HG03103 (cell line): Measurements from ENCODE around the gene EGR4.

ENCODE experiments used
- ATAC-seq: cut with Tn5 transposase; IDR thresholded peaks from one replicate; pipeline ENCODE4 v1.9.1; 2021; ENCODE audit warnings: low read depth; ENCODE audit not compliant: unreplicated experiment

The EGR4 gene

GRCh38 chr2:73253400-73253799 lies 39.9 kb downstream of the EGR4 start:
- no peak for ATAC-seq

- ATAC-seq, result no peak
Observed at GRCh38 chr2:73252238-73253027, 40.9 kb downstream of the EGR4 start.

GRCh38 chr2:73250872-73251846 lies 42.2 kb downstream of the EGR4 start:
- no peak for ATAC-seq

- ATAC-seq, result no peak
Observed at GRCh38 chr2:73249636-73250035, 43.7 kb downstream of the EGR4 start.

GRCh38 chr2:73246850-73247249 lies 46.5 kb downstream of the EGR4 start:
- no peak for ATAC-seq

GRCh38 chr2:73244580-73244979 lies 48.8 kb downstream of the EGR4 start:
- no peak for ATAC-seq

- no peak for ATAC-seq
Observed at GRCh38 chr2:73243884-73244570, 49.3 kb downstream of the EGR4 start.
